NCI-H1694 treated with DMSO at 0.1 percent for 48 hours (cell line): ENCODE data around the gene RYR3.

Experiments
- DNase-seq: peaks from one replicate; lab custom pipeline; 2025; lab: John Stamatoyannopoulos, UW

RYR3 gene

DNA sequence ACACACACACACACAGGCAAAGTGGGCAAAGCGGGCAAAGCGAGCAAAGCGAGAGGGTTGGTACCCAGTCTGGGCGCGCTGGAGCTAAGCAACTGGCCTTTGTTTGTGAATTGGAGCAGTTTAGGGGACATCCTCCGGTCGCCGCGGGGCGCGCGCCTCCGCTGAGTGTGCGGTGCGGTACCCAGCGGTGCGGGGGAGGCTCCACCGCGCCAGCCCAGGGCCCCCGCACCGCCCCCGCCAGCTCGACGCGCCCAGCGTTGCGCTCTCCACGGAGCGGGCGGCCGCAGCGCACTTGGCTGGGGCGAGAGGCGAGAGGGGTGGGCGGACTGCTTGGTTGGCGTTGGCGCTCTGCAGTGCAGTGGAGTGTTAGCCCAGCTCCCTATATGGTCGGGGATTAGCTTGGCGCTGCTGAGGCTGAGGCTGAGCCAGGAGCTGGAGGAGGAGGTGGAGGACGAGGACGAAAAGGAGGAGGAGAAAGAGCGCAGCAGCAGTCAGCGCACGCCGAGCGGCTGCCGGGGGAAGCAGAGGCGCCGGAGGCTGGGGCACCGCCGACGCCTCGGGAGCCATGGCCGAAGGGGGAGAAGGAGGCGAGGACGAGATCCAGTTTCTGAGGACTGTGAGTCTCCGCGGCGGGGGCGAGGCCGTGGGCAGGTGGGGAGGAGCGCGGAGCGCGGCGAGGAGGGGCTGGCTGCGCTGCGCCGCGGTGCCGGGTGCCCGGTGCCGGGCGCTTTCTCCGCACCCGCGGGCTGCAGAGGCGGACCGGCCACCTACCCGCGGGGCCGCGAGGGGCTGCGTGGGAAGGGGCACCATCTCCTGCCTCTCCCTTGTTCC is at the start of gene RYR3:
RYR3 (plus strand) TSS at position 487 of the 831 bp plus-strand sequence; CDS start at position 566, 79 bp downstream.
- no peak for DNase-seq

DNA sequence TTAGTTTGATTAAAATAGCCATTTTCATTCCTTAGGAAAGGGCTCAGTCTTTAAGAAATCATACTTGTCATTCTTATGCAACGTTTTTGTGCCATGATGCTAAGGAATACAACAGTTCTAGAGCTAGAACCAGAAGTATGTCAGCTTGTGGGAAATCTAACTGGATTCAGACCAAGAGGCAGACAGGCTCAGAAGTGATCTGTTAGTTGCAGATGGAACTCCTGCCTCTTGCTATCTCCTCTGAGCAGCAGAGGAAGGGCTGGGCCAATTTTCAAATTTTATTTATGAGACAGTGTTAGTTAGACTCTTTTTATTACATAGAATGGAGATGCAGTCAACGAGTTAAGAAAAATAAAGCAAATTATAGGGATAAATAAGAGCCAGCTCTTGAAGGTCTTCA is 48.5 kb upstream of the RYR3 start:
- DNase-seq: no peak

DNA sequence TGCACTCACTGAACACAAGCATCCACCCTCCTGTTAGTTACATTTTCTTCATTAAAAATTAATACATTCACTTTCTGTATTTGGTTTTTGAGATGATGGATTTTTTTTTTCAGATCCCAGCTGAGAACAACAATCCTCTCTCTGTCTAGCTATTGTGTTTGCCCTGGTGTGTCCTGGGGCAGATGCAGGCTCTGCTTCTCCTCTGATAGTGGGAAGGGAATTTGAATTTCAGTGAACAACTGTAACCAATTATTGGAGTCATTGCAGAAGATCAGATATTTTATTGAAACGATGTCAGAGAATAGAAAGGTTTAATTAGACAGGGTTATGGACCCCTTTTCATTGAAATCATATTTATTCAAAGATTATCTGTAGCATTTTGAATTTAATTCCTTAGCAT is 33.1 kb upstream of the RYR3 start:
- no peak for DNase-seq

- DNase-seq: no peak
Measured at GRCh38 chr15:33278816-33279612, 31.8 kb upstream of the RYR3 start.

GRCh38 chr15:33279613-33280205 is 31.1 kb upstream of the RYR3 start:
- no peak for DNase-seq

GRCh38 chr15:33282226-33283020 is 28.3 kb upstream of the RYR3 start:
- no peak for DNase-seq

GRCh38 chr15:33283576-33283975 is 27.2 kb upstream of the RYR3 start:
- no peak for DNase-seq

DNA sequence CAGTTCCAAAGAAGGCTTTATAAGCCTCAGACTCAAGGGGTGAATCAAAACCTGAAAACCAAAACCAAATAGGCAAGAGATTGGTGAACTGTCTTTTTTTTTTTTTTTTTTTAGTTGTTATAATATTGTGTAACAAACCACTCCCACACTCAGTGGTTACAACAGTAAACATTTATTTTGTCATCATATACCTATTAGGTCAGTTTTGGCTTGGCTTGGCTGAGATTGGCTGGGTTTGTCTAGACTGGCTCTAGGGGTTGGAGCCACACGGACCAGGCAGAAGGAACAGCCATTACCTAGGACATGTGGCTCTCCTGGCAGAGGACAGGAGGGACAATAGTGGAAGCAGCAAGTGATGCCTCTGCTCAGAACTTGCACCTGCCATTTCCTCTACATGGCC is 26.4 kb upstream of the RYR3 start:
- DNase-seq: no peak

- DNase-seq: peak; percentile 1
Measured at GRCh38 chr15:33292717-33293307, 18.0 kb upstream of the RYR3 start.

- no peak for DNase-seq
Measured at GRCh38 chr15:33293713-33294334, 16.9 kb upstream of the RYR3 start.

- DNase-seq: no peak
Measured at GRCh38 chr15:33296050-33296449, 14.7 kb upstream of the RYR3 start.

- no peak for DNase-seq
Measured at GRCh38 chr15:33296856-33297255, 13.9 kb upstream of the RYR3 start.

DNA sequence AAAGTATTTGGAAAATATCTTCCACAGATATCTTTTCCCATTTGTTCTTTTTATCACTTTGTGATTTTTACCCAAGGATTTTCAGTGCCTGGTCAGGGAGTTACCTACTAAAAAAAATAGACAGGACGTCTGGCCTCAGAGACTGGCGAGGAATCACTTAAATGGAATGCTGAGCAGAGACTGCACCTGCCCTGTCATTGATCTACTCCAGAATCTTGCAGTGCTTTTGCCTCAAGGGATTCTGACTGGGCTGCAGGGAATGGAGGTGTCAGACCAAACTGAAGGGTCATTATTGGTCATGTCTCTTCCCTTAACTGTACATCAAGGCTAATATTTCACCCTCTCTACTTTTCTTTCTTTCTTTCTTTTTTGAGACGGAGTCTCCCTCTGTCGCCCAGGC is 12.1 kb upstream of the RYR3 start:
- no peak for DNase-seq

DNA sequence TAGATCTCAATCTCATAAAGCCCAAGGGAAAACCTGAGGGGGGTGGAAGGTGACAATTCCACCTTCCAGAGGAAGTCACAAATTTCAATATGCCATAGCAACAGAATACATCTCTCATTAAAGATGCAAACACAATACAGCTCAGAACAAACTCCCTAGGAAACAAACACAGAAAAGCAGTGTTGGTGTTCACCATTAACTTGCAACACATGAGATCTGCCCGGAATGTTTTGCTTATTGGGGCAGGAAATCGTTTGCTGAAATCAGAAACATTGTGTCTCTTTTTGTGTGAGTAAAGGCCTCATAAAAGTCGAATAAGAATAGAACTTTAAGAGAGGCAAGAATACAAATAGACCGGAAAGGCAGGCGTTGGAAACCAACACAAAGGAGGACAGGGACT is 5.8 kb upstream of the RYR3 start:
- DNase-seq: no peak

GRCh38 chr15:33309602-33310276 is 1.0 kb upstream of the RYR3 start:
- no peak for DNase-seq

DNA sequence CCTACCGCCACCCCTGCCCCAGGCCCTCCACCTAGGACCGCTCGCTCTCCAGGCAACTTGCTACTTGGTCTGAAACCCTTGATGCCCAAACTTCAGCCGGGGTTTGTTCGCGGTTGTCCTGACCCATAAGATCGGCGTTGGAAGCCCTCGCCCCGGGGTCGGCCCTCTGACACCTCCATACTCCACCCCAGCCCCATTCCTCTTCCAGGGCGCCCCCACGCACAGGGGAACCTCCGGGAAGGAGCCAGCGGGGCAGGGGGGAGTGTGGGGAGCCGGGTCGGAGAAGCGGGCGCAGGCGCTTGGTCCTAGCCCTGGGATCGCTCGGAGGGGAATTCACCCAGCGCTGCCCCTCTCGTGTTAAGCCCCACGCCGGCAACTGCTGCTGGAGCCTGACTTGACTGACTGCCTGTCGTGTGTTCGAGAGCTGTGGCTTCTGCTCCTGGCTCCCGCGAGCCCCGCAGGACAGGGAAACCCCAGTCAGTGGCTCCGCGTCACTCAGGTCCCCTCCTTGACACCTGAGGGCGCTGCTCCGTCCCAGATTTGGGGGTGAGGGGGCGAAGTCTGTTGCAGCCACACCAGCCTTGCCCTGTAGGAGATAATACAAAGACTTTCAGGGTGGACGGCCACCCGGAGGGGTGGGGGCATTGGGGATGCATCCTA is 675 bp downstream of the RYR3 start:
- DNase-seq: no peak

DNA sequence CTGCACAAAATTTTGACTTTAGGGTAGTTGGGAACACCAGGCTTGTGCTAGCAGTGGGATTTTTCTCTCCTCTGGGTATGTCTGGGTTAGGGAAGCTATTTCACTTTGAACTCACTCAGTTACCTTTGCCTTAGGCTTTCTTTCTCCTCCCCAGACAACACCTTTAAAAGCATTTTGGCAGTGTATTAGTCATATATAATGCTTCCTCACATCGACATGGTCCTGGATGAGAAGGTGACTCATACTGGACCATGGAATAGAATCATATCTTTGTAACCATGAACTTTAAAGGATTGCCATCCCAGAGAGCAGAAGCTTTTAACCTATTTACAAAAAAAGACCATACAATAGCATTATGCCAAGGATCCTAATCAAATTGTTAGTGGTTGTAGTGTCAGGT is 2.7 kb downstream of the RYR3 start:
- DNase-seq: no peak

- no peak for DNase-seq
Measured at GRCh38 chr15:33314069-33314468, 3.3 kb downstream of the RYR3 start.

DNA sequence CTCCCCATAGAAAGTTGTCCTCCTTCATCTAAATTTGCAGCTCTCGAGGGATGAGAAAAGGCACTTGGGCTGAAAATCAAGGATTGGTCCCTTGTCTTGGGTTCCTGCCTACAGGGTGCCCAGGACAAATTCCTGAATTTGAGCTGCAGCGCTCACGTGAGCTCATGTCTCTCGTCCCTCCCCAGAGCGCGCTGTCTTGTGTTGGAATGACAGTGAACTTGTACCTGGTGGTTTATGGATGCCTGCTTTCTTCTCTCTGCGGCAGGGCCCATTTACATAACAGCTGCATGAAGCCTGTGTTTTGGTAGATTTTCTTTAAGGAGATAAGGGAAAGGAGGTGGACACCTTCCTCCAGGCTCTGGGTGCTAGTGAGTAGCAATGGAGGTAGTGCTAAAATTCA is 4.3 kb downstream of the RYR3 start:
- DNase-seq: no peak

GRCh38 chr15:33317896-33318295 is 7.1 kb downstream of the RYR3 start:
- DNase-seq: no peak
